Measurements from ENCODE around the gene POU3F4. TPM values are rescaled to one million over a fixed set of nuclear protein-coding genes. Genes with fewer than 3 reads are reported as not detected.
A peak's percentile ranks its signal among the peaks of the same experiment; 100 is the strongest.

Gene POU3F4
- total and polyA plus RNA-seq, 2 of the 8 experiments (the other 6 are each of a cell fraction or from before 2014, with no cell fraction given), result 1.1 to 1.9 TPM

DNA sequence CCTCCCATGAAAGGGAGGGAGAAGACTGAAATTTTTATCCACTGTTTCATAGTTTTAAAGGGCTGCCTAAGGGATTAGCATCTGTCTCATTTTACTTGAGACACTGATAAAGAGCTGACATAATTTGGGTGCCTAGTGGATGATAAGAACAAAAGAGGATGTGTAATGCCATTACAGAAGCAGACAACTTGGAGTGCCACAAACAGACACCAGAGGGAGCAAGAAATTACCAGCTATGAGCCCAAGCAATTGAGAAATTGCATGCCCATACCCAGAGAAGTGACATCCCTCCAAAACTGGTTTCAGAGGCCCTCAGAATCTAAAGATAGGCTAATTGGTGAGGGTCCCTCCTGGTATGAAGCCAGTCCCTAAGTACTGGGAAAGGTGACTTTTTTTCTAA, 38.5 kb upstream of the POU3F4 start:
- Histone ChIP-seq H3K27me3 (replicated peaks in 1 of 4; ENCODE audit: control insufficient read depth in 3 of 4, extremely low read depth in 1 of 4, insufficient read depth in 3 of 4, low read length in 3 of 4) (no peaks in the 10 kb centered on the region), H2BK5ac (ENCODE audit: low read depth, low read length) (no peak overlapping the region), H3K18ac (ENCODE audit: extremely low read depth, low read length) (no peak overlapping the region), H3K4me1 (replicated peaks in 1 of 4; ENCODE audit: control insufficient read depth in 3 of 4, insufficient read depth in 4 of 4, low read length in 3 of 4) (no peaks in the 10 kb centered on the region), H3K27ac (ENCODE audit: low read depth, low read length) (no peak overlapping the region), H3K9ac (replicated peaks in 1 of 4; ENCODE audit: extremely low read depth in 1 of 4, low read depth in 3 of 4, low read length in 3 of 4) (no peak overlapping the region), H3K79me1 (ENCODE audit: low read depth, low read length) (no peaks in the 10 kb centered on the region), H3K9me3 (ENCODE audit: insufficient read depth in 2 of 2, low read depth in 1 of 2, low read length in 1 of 2) (no peaks in the 10 kb centered on the region), H3K23me2 (ENCODE audit: low read depth, low read length) (no peaks in the 10 kb centered on the region), H4K5ac (ENCODE audit: insufficient read length, low read depth, low read length) (no peak overlapping the region), H3K4me2 (ENCODE audit: insufficient read depth in 1 of 2, low read depth in 2 of 2, low read length in 2 of 2) (no peak overlapping the region), H4K20me1 (replicated peaks in 1 of 2; ENCODE audit: control insufficient read depth in 1 of 2, insufficient read depth in 2 of 2, low read length in 2 of 2) (no peaks in the 10 kb centered on the region), H2BK20ac (ENCODE audit: low read length) (no peak overlapping the region), H3K79me2 (ENCODE audit: control insufficient read depth in 1 of 2, insufficient read depth in 2 of 2, low read length in 2 of 2) (no peaks in the 10 kb centered on the region), H2BK15ac (ENCODE audit: low read length) (no peak overlapping the region), H4K8ac (ENCODE audit: extremely low read depth, insufficient read depth, low read length) (no peak overlapping the region), H3K4me3 (ENCODE audit: extremely low read depth in 1 of 4, insufficient read depth in 2 of 4, low read depth in 3 of 4, low read length in 4 of 4) (no peak overlapping the region), H4K91ac (replicated peaks; ENCODE audit: insufficient read length, low read length) (no peak overlapping the region), H3K23ac (ENCODE audit: insufficient read length) (no peak overlapping the region), H2AK5ac (ENCODE audit: low read depth, low read length) (no peak overlapping the region), H3K14ac (ENCODE audit: insufficient read length) (no peak overlapping the region), H2BK120ac (replicated peaks; ENCODE audit: low read depth, low read length) (no peak overlapping the region), H3K4ac (replicated peaks; ENCODE audit: insufficient read length, low read depth, low read length) (no peak overlapping the region), H2BK12ac (ENCODE audit: low read depth, low read length) (no peak overlapping the region), H2AFZ (ENCODE audit: low read length) (no peak overlapping the region), H3K36me3 (ENCODE audit: control insufficient read depth in 2 of 4, insufficient read depth in 4 of 4, low read length in 3 of 4) (no peaks in the 10 kb centered on the region), H3K56ac (replicated peaks; ENCODE audit: insufficient read length, low read depth, low read length) (no peak overlapping the region)
- peak; percentile 57 for FAIRE-seq
- DNase-seq (ENCODE audit: low read depth in 1 of 2, low spot score in 2 of 2), result peak in 1 of 2 experiments; percentile 46
- ChIA-PET POLR2A (ENCODE audit: partially characterized antibody) (no interaction called here), CTCF (ENCODE audit: partially characterized antibody) (interaction anchor here (0.7 to 2.1 kb wide), 11 partner anchors 13 to 291 kb away, joined by 3 to 14 read pairs (median 3); no protein-coding TSS in a partner anchor)
- TF ChIP-seq HDAC6 (IDR thresholded peaks at IDR 0.05; ENCODE audit: low read depth, low read length) (no peak), MAX (IDR thresholded peaks at IDR 0.05) (no peak), CHD1 (IDR thresholded peaks at IDR 0.05; ENCODE audit: low read depth, low read length) (no peak), SAP30 (IDR thresholded peaks at IDR 0.05; ENCODE audit: insufficient read depth, insufficient replicate concordance, low read length) (no peak), CTCF (IDR thresholded peaks at IDR 0.05; ENCODE audit: control extremely low read depth in 1 of 3, insufficient read depth in 1 of 3, low read depth in 1 of 3, low read length in 3 of 3) (peak in 2 of 3 experiments; percentile 39 to 47; a peak in 3 of 4 replicates), CREB1 (IDR thresholded peaks at IDR 0.05) (no peak), KDM5A (IDR thresholded peaks at IDR 0.05; ENCODE audit: low read length) (no peak), RBBP5 (IDR thresholded peaks at IDR 0.05; ENCODE audit: borderline replicate concordance, low read depth, low read length) (no peak), ZNF274 (IDR thresholded peaks at IDR 0.05; ENCODE audit: borderline replicate concordance, extremely low read depth, low read length) (no peak), SP2 (IDR thresholded peaks at IDR 0.05; ENCODE audit: low read length) (no peak)
- TF ChIP-seq, protein P1, sequence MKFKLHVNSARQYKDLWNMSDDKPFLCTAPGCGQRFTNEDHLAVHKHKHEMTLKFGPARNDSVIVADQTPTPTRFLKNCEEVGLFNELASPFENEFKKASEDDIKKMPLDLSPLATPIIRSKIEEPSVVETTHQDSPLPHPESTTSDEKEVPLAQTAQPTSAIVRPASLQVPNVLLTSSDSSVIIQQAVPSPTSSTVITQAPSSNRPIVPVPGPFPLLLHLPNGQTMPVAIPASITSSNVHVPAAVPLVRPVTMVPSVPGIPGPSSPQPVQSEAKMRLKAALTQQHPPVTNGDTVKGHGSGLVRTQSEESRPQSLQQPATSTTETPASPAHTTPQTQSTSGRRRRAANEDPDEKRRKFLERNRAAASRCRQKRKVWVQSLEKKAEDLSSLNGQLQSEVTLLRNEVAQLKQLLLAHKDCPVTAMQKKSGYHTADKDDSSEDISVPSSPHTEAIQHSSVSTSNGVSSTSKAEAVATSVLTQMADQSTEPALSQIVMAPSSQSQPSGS (IDR thresholded peaks at IDR 0.05; ENCODE audit: low read length), result no peak
